Activated CD4-positive, alpha-beta memory T cell treated with anti-CD3 and anti-CD28 coated beads, Interleukin-2, amount 10 ng/mL, durations not matched to agents 7 days and 5 days (primary cell): Measurements from ENCODE around the gene SDHC. TPM values are rescaled to one million over a fixed set of nuclear protein-coding genes. Genes with fewer than 3 reads are reported as not detected.
"Not testable (repeated sequence)": the region's sequence is repeated elsewhere in the genome, so short reads cannot be mapped to it uniquely, and the experiment has no call there.

ENCODE experiments used
- CTCF ChIA-PET: fragments of 350-600 bp; sonication (Branson Sonifier 250); formaldehyde crosslinking; loops from one replicate; lab custom pipeline; 2021; ENCODE audit warnings: antibody characterized with exemption, inconsistent platforms; lab: Charles Lee
- POLR2A ChIA-PET: fragments of 350-600 bp; sonication (Branson Sonifier 250); formaldehyde crosslinking; loops from one replicate; lab custom pipeline; 2021; ENCODE audit warnings: antibody characterized with exemption; lab: Charles Lee
- DNase-seq: peaks from one replicate; pipeline ENCODE4 v3.0.0-alpha.2; 2020
- H3K27ac Mint-ChIP-seq: one replicate; pipeline ENCODE4 v1.8.0; 2021; ENCODE audit warnings: mild to moderate bottlenecking, mixed read lengths
- H3K27me3 Mint-ChIP-seq: one replicate; pipeline ENCODE4 v1.8.0; 2021; ENCODE audit warnings: mixed read lengths
- H3K36me3 Mint-ChIP-seq: one replicate; pipeline ENCODE4 v1.8.0; 2021; ENCODE audit warnings: low read depth, mixed read lengths
- H3K4me1 Mint-ChIP-seq: one replicate; pipeline ENCODE4 v1.8.0; 2021; ENCODE audit warnings: mixed read lengths
- H3K4me3 Mint-ChIP-seq: one replicate; pipeline ENCODE4 v1.8.0; 2021; ENCODE audit warnings: mild to moderate bottlenecking, mixed read lengths
- H3K9me3 Mint-ChIP-seq: one replicate; pipeline ENCODE4 v1.8.0; 2021; ENCODE audit warnings: mixed read lengths
- total RNA-seq, 2 experiments: library from RNA; stranded (reverse); gene quantifications; one replicate each; pipeline ENCODE4 v1.2.3, GENCODE V29; 2021

The SDHC gene
- total RNA-seq, 2 experiments from 2014 or later: 172 to 173 TPM

- not testable (repeated sequence) for H3K27ac Mint-ChIP-seq, DNase-seq, H3K27me3 Mint-ChIP-seq, H3K9me3 Mint-ChIP-seq, H3K4me3 Mint-ChIP-seq
- peaks cover 20% of the 10 kb centered on the region for H3K4me1 Mint-ChIP-seq
- peaks cover 10% of the 10 kb centered on the region for H3K36me3 Mint-ChIP-seq
- ChIA-PET POLR2A (interaction anchor here (0.6 to 2.4 kb wide), 2 partner anchors 10 to 72 kb away, joined by 3 to 28 read pairs; no protein-coding TSS in a partner anchor), CTCF (interaction anchor here (2.9 kb wide), 1 partner anchor 66 kb away, joined by 11 read pairs; no protein-coding TSS in a partner anchor)
Observed at GRCh38 chr1:161315841-161316674, 1.9 kb downstream of the SDHC start.

GRCh38 chr1:161324020-161324419 is 9.8 kb downstream of the SDHC start:
- Mint-ChIP-seq H3K4me3 (no peak overlapping the region), H3K27ac (peak overlapping the region; percentile 58), H3K27me3 (no peaks in the 10 kb centered on the region), H3K9me3 (no peaks in the 10 kb centered on the region), H3K36me3 (peaks cover 27% of the 10 kb centered on the region), H3K4me1 (peaks cover 8% of the 10 kb centered on the region)
- CTCF ChIA-PET: interaction anchor here (1.3 to 1.4 kb wide), 2 partner anchors 60 to 98 kb away, joined by 4 to 5 read pairs; partner anchors contain the start of gene TOMM40L
- POLR2A ChIA-PET: interaction anchor here (0.6 to 1.2 kb wide), 2 partner anchors 9 to 20 kb away, joined by 3 read pairs; no protein-coding TSS in a partner anchor
- DNase-seq: peak; percentile 59

GRCh38 chr1:161330346-161330745 is 16.2 kb downstream of the SDHC start:
- H3K36me3 Mint-ChIP-seq: peaks cover 52% of the 10 kb centered on the region
- no peak overlapping the region for H3K27ac Mint-ChIP-seq
- ChIA-PET POLR2A (no interaction called here), CTCF (no interaction called here)
- no peaks in the 10 kb centered on the region for H3K4me1 Mint-ChIP-seq
- H3K9me3 Mint-ChIP-seq: no peaks in the 10 kb centered on the region
- H3K27me3 Mint-ChIP-seq: no peaks in the 10 kb centered on the region
- no peak for DNase-seq
- H3K4me3 Mint-ChIP-seq: no peak overlapping the region

- H3K27me3 Mint-ChIP-seq: no peaks in the 10 kb centered on the region
- no peaks in the 10 kb centered on the region for H3K9me3 Mint-ChIP-seq
- no peak overlapping the region for H3K4me3 Mint-ChIP-seq
- CTCF ChIA-PET: no interaction called here
- H3K36me3 Mint-ChIP-seq: peaks cover 52% of the 10 kb centered on the region
- H3K4me1 Mint-ChIP-seq: no peaks in the 10 kb centered on the region
- DNase-seq: no peak
- POLR2A ChIA-PET: no interaction called here
- no peak overlapping the region for H3K27ac Mint-ChIP-seq
Observed at GRCh38 chr1:161333166-161333565, 19.0 kb downstream of the SDHC start.

GRCh38 chr1:161335796-161336195 is 21.6 kb downstream of the SDHC start:
- no peaks in the 10 kb centered on the region for H3K27me3 Mint-ChIP-seq
- no peaks in the 10 kb centered on the region for H3K9me3 Mint-ChIP-seq
- ChIA-PET POLR2A (no interaction called here), CTCF (interaction anchor here (0.6 kb wide), 1 partner anchor 110 kb away, joined by 3 read pairs; the partner anchor contains the start of gene TOMM40L)
- H3K27ac Mint-ChIP-seq: no peak overlapping the region
- H3K4me1 Mint-ChIP-seq: no peaks in the 10 kb centered on the region
- H3K36me3 Mint-ChIP-seq: peaks cover 50% of the 10 kb centered on the region
- no peak for DNase-seq
- H3K4me3 Mint-ChIP-seq: no peak overlapping the region

GRCh38 chr1:161342177-161342576 is 28.0 kb downstream of the SDHC start:
- Mint-ChIP-seq H3K4me1 (no peaks in the 10 kb centered on the region), H3K9me3 (no peaks in the 10 kb centered on the region), H3K4me3 (no peak overlapping the region), H3K27ac (no peak overlapping the region), H3K36me3 (peaks cover 41% of the 10 kb centered on the region), H3K27me3 (no peaks in the 10 kb centered on the region)
- ChIA-PET CTCF (no interaction called here), POLR2A (interaction anchor here (1.0 kb wide), 1 partner anchor 27 kb away, joined by 3 read pairs; no protein-coding TSS in a partner anchor)
- DNase-seq: no peak

- Mint-ChIP-seq H3K9me3 (no peaks in the 10 kb centered on the region), H3K27ac (no peak overlapping the region), H3K27me3 (no peaks in the 10 kb centered on the region), H3K36me3 (peaks cover 39% of the 10 kb centered on the region), H3K4me1 (no peaks in the 10 kb centered on the region), H3K4me3 (no peak overlapping the region)
- CTCF ChIA-PET: no interaction called here
- POLR2A ChIA-PET: interaction anchor here (1.0 kb wide), 1 partner anchor 28 kb away, joined by 3 read pairs; no protein-coding TSS in a partner anchor
- DNase-seq: no peak
Observed at GRCh38 chr1:161342821-161343220, 28.6 kb downstream of the SDHC start.

- POLR2A ChIA-PET: no interaction called here
- Mint-ChIP-seq H3K4me3 (no peak overlapping the region), H3K27me3 (no peaks in the 10 kb centered on the region)
Observed at GRCh38 chr1:161350671-161351070, 36.5 kb downstream of the SDHC start.

GRCh38 chr1:161351482-161351881 is 37.3 kb downstream of the SDHC start:
- CTCF ChIA-PET: interaction anchor here (1.9 kb wide), 1 partner anchor 60 kb away, joined by 8 read pairs; no protein-coding TSS in a partner anchor
- H3K27ac Mint-ChIP-seq: peak overlapping the region; percentile 34
- H3K4me3 Mint-ChIP-seq: no peak overlapping the region

More at GRCh38 chr1:161350671-161351070, 36.5 kb downstream of the SDHC start:
- H3K4me1 Mint-ChIP-seq: peaks cover 12% of the 10 kb centered on the region
- CTCF ChIA-PET: interaction anchor here (2.3 kb wide), 1 partner anchor 31 kb away, joined by 7 read pairs; no protein-coding TSS in a partner anchor
- H3K27ac Mint-ChIP-seq: no peak overlapping the region
- H3K9me3 Mint-ChIP-seq: no peaks in the 10 kb centered on the region
- no peak for DNase-seq
- H3K36me3 Mint-ChIP-seq: peaks cover 12% of the 10 kb centered on the region

GRCh38 chr1:161357073-161357472 is 42.9 kb downstream of the SDHC start:
- Mint-ChIP-seq H3K27ac (no peak overlapping the region), H3K4me1 (peaks cover 7% of the 10 kb centered on the region), H3K4me3 (no peak overlapping the region), H3K27me3 (no peaks in the 10 kb centered on the region), H3K9me3 (no peaks in the 10 kb centered on the region), H3K36me3 (peaks cover 27% of the 10 kb centered on the region)
- CTCF ChIA-PET: interaction anchor here (0.7 kb wide), 1 partner anchor 1495 kb away, joined by 3 read pairs; the partner anchor contains the start of gene VSIG8
- POLR2A ChIA-PET: no interaction called here
- no peak for DNase-seq

More at GRCh38 chr1:161351482-161351881, 37.3 kb downstream of the SDHC start:
- H3K9me3 Mint-ChIP-seq: no peaks in the 10 kb centered on the region
- peaks cover 16% of the 10 kb centered on the region for H3K36me3 Mint-ChIP-seq
- no peaks in the 10 kb centered on the region for H3K27me3 Mint-ChIP-seq
- H3K4me1 Mint-ChIP-seq: peaks cover 12% of the 10 kb centered on the region
- DNase-seq: peak; percentile 16
- POLR2A ChIA-PET: interaction anchor here (0.7 kb wide), 1 partner anchor 38 kb away, joined by 3 read pairs; no protein-coding TSS in a partner anchor

GRCh38 chr1:161359291-161359690 is 45.1 kb downstream of the SDHC start:
- Mint-ChIP-seq H3K4me3 (no peak overlapping the region), H3K4me1 (peaks cover 7% of the 10 kb centered on the region), H3K27ac (peak overlapping the region; percentile 35), H3K27me3 (no peaks in the 10 kb centered on the region), H3K36me3 (peaks cover 36% of the 10 kb centered on the region), H3K9me3 (no peaks in the 10 kb centered on the region)
- ChIA-PET CTCF (interaction anchor here (2.2 kb wide), 1 partner anchor 68 kb away, joined by 5 read pairs; no protein-coding TSS in a partner anchor), POLR2A (no interaction called here)
- no peak for DNase-seq

- ChIA-PET POLR2A (no interaction called here), CTCF (no interaction called here)
- H3K4me3 Mint-ChIP-seq: no peak overlapping the region
- H3K27ac Mint-ChIP-seq: no peak overlapping the region
- H3K4me1 Mint-ChIP-seq: peaks cover 10% of the 10 kb centered on the region
- H3K27me3 Mint-ChIP-seq: no peaks in the 10 kb centered on the region
- no peak for DNase-seq
- H3K36me3 Mint-ChIP-seq: peaks cover 37% of the 10 kb centered on the region
- no peaks in the 10 kb centered on the region for H3K9me3 Mint-ChIP-seq
Observed at GRCh38 chr1:161364332-161364731, 50.2 kb downstream of the SDHC start.

GRCh38 chr1:161365207-161365606 is 51.0 kb downstream of the SDHC start:
- peaks cover 30% of the 10 kb centered on the region for H3K36me3 Mint-ChIP-seq
- H3K27ac Mint-ChIP-seq: no peak overlapping the region

More at GRCh38 chr1:161365207-161365606, 51.0 kb downstream of the SDHC start:
- no peak for DNase-seq
- Mint-ChIP-seq H3K4me1 (peaks cover 6% of the 10 kb centered on the region), H3K4me3 (no peak overlapping the region), H3K9me3 (no peaks in the 10 kb centered on the region), H3K27me3 (no peaks in the 10 kb centered on the region)
- ChIA-PET POLR2A (interaction anchor here (0.6 kb wide), 1 partner anchor 25 kb away, joined by 3 read pairs; no protein-coding TSS in a partner anchor), CTCF (no interaction called here)
